NK-92 (cell line): ENCODE data around the gene TOMM40L.
A peak's percentile ranks its signal among the peaks of the same experiment; 100 is the strongest.

Source experiments
- DNase-seq: peaks from one replicate; lab custom pipeline; 2025; ENCODE audit not compliant: unreplicated experiment; lab: John Stamatoyannopoulos, UW

The TOMM40L gene

GRCh38 chr1:161196521-161197451 lies 29.1 kb upstream of the TOMM40L start:
- no peak for DNase-seq

GRCh38 chr1:161197560-161198193 lies 28.2 kb upstream of the TOMM40L start:
- no peak for DNase-seq

GRCh38 chr1:161198194-161198896 lies 27.5 kb upstream of the TOMM40L start:
- no peak for DNase-seq

- no peak for DNase-seq
Observed at GRCh38 chr1:161198897-161199431, 26.9 kb upstream of the TOMM40L start, which contains the start of gene ADAMTS4. Gene ADAMTS4 (minus strand): TSS chr1:161199054. CDS start chr1:161198627, 427 bp downstream.

- DNase-seq: no peak
Observed at GRCh38 chr1:161199506-161200139, 26.2 kb upstream of the TOMM40L start.

- no peak for DNase-seq
Observed at GRCh38 chr1:161200421-161200991, 25.4 kb upstream of the TOMM40L start.

GRCh38 chr1:161200992-161201835 lies 24.6 kb upstream of the TOMM40L start:
- DNase-seq: no peak

GRCh38 chr1:161201836-161202712 lies 23.8 kb upstream of the TOMM40L start, which contains the start of gene NDUFS2:
Gene NDUFS2 (plus strand): TSS chr1:161202367. CDS start chr1:161202386, 19 bp downstream.
- peak; percentile 86 for DNase-seq

- DNase-seq: no peak
Observed at GRCh38 chr1:161206411-161207140, 19.3 kb upstream of the TOMM40L start.

GRCh38 chr1:161207173-161207572 lies 18.7 kb upstream of the TOMM40L start:
- DNase-seq: no peak

GRCh38 chr1:161209790-161210409 lies 16.0 kb upstream of the TOMM40L start:
- DNase-seq: no peak

GRCh38 chr1:161214369-161214768 lies 11.5 kb upstream of the TOMM40L start:
- no peak for DNase-seq

GRCh38 chr1:161215076-161215475 lies 10.8 kb upstream of the TOMM40L start, which contains the start of gene FCER1G:
Gene FCER1G (plus strand): TSS chr1:161215295. CDS start chr1:161215322, 27 bp downstream.
- no peak for DNase-seq

GRCh38 chr1:161216945-161217712 lies 8.7 kb upstream of the TOMM40L start:
- no peak for DNase-seq

GRCh38 chr1:161217831-161218230 lies 8.0 kb upstream of the TOMM40L start:
- no peak for DNase-seq

GRCh38 chr1:161218301-161219077 lies 7.4 kb upstream of the TOMM40L start:
- DNase-seq: no peak
